GM23338 (cell line): ENCODE measurements around the gene EDIL3.

Experiments
- CREB1 ChIP-seq: fragments of 250-450 bp; sonication (Bioruptor Pico); IDR thresholded peaks from 2 replicates; pipeline ENCODE4 v1.5.0; 2020; ENCODE audit warnings: low read depth, mild to moderate bottlenecking, moderate library complexity
- CTCF ChIP-seq, 2 experiments: fragments of 200-600 bp in 1 of 2; sonication (generic) in 1 of 2; conservative IDR thresholded peaks; 2 replicates each; pipeline versions ENCODE4 v1.5.1 to v1.6.1; 2016 to 2017; ENCODE audit warnings: antibody characterized with exemption in 2 of 2, low read depth in 2 of 2, mild to moderate bottlenecking in 2 of 2, moderate library complexity in 1 of 2
- ETS1 ChIP-seq: IDR thresholded peaks from 2 replicates; pipeline ENCODE4 v1.6.1; 2016; ENCODE audit warnings: antibody characterized with exemption
- EZH2 ChIP-seq: fragments of 200-600 bp; sonication (generic); IDR thresholded peaks from one replicate; pipeline ENCODE4 v1.8.0; 2017; ENCODE audit warnings: antibody characterized with exemption, mild to moderate bottlenecking, low read depth; ENCODE audit not compliant: unreplicated experiment
- EZH2phosphoT487 ChIP-seq: fragments of 200-600 bp; sonication (generic); IDR thresholded peaks from one replicate; pipeline ENCODE4 v1.8.1; 2018; ENCODE audit warnings: antibody characterized with exemption; ENCODE audit not compliant: unreplicated experiment
- JUNB ChIP-seq: IDR thresholded peaks from one replicate; pipeline ENCODE4 v1.6.1; 2016; ENCODE audit warnings: antibody characterized with exemption; ENCODE audit not compliant: unreplicated experiment
- POLR2AphosphoS5 ChIP-seq: IDR thresholded peaks from 2 replicates; pipeline ENCODE4 v1.6.1; 2016; ENCODE audit warnings: antibody characterized with exemption, low read depth
- REST ChIP-seq: IDR thresholded peaks from one replicate; pipeline ENCODE4 v1.6.1; 2018; ENCODE audit warnings: antibody characterized with exemption; ENCODE audit not compliant: unreplicated experiment
- ZNF331 ChIP-seq: fragments of 250-450 bp; sonication (Bioruptor Pico); IDR thresholded peaks from 2 replicates; pipeline ENCODE4 v1.5.0; 2020; ENCODE audit warnings: low read depth, mild to moderate bottlenecking, moderate library complexity

GRCh38 chr5:83991566-83992224 is 393.0 kb downstream of the EDIL3 start:
- no peak for TF ChIP-seq POLR2AphosphoS5
- TF ChIP-seq CTCF (conservative IDR thresholded peaks at IDR 0.05; ENCODE audit: low read depth in 2 of 2): no peak
- no peak for TF ChIP-seq EZH2
- no peak for TF ChIP-seq REST
- no peak for TF ChIP-seq JUNB
- no peak for TF ChIP-seq EZH2phosphoT487
- no peak for TF ChIP-seq CREB1 (CRISPR knock-in tag)
- no peak for TF ChIP-seq ETS1
- no peak for TF ChIP-seq ZNF331 (CRISPR knock-in tag)
